A673 (cell line): Measurements from ENCODE around the gene GPC1. TPM values are rescaled to one million over a fixed set of nuclear protein-coding genes. Genes with fewer than 3 reads are reported as not detected.

Experiments used
- BruUV-seq: library from RNA; stranded (reverse); fragments of 400-500 nt; replicated peaks from 2 replicates; lab custom pipeline; 2021; lab: Mats Ljungman, UMichigan
- CTCF ChIA-PET: fragments of 300-600 bp; sonication (Branson Sonifier 250); formaldehyde crosslinking; loops from one replicate; lab custom pipeline; 2022; ENCODE audit warnings: antibody characterized with exemption; lab: Charles Lee
- POLR2A ChIA-PET: fragments of 300-600 bp; sonication (Branson Sonifier 250); formaldehyde crosslinking; loops from one replicate; lab custom pipeline; 2022; ENCODE audit warnings: antibody characterized with exemption; ENCODE audit not compliant: low non-redundant PET; lab: Charles Lee
- DNase-seq: peaks from one replicate; pipeline ENCODE4 v3.0.0-alpha.2; 2015; ENCODE audit warnings: low spot score
- H3K27ac ChIP-seq: fragments of 200-600 bp; sonication (generic); 2 replicates; pipeline ENCODE4 v1.5.1; 2016; ENCODE audit warnings: mixed run types, low read depth, mild to moderate bottlenecking, mixed read lengths, antibody characterized with exemption, low read length; ENCODE audit not compliant: poor library complexity, severe bottlenecking
- H3K27me3 ChIP-seq: fragments of 200-600 bp; sonication (generic); replicated peaks from 2 replicates; pipeline ENCODE4 v1.6.1; 2017; ENCODE audit warnings: mixed run types, low read depth, mild to moderate bottlenecking, mixed read lengths, antibody characterized with exemption, low read length; ENCODE audit not compliant: insufficient read depth, poor library complexity
- H3K36me3 ChIP-seq: fragments of 200-600 bp; sonication (generic); 2 replicates; pipeline ENCODE4 v1.6.1; 2016; ENCODE audit warnings: mixed run types, mild to moderate bottlenecking, mixed read lengths, antibody characterized with exemption, low read length; ENCODE audit not compliant: insufficient read depth, poor library complexity, severe bottlenecking
- H3K4me1 ChIP-seq: fragments of 200-600 bp; sonication (generic); 2 replicates; pipeline ENCODE4 v1.6.1; 2017; ENCODE audit warnings: mixed run types, mild to moderate bottlenecking, mixed read lengths, antibody characterized with exemption, low read length; ENCODE audit not compliant: insufficient read depth, poor library complexity, severe bottlenecking
- H3K4me3 ChIP-seq: fragments of 200-600 bp; sonication (generic); 2 replicates; pipeline ENCODE4 v1.5.1; 2016; ENCODE audit warnings: low read depth, mixed run types, mild to moderate bottlenecking, mixed read lengths, low read length; ENCODE audit not compliant: poor library complexity, severe bottlenecking
- H3K9me3 ChIP-seq: fragments of 200-600 bp; sonication (generic); 2 replicates; pipeline ENCODE4 v1.6.1; 2016; ENCODE audit warnings: mixed run types, low read depth, mild to moderate bottlenecking, mixed read lengths, antibody characterized with exemption, low read length; ENCODE audit not compliant: poor library complexity, severe bottlenecking
- CTCF ChIP-seq: fragments of 300-800, 200-600 bp; sonication (generic); conservative IDR thresholded peaks from 2 replicates; pipeline ENCODE4 v1.5.1; 2017; ENCODE audit warnings: low read depth, mild to moderate bottlenecking, antibody characterized with exemption, low read length, moderate library complexity, mixed read lengths
- EZH2 ChIP-seq: fragments of 200-600 bp; sonication (generic); IDR thresholded peaks from 2 replicates; pipeline ENCODE4 v1.6.1; 2017; ENCODE audit warnings: borderline replicate concordance, low read depth, mild to moderate bottlenecking, mixed read lengths, antibody characterized with exemption, low read length; ENCODE audit not compliant: poor library complexity, severe bottlenecking
- intact Hi-C: fragments of 100-400 bp; cut with micrococcal nuclease; formaldehyde crosslinking; loops from one replicate; pipeline ENCODE4 v1.10.0; 2022; ENCODE audit not compliant: unreplicated experiment
- total RNA-seq: library from RNA; stranded (reverse); gene quantifications from 2 replicates; pipeline ENCODE4 v1.2.3, GENCODE V29; 2021

GPC1 gene
- total RNA-seq, 1 experiment from 2014 or later: 21.2 TPM

- CTCF ChIA-PET: no interaction called here
- no peak for DNase-seq
Measured at GRCh38 chr2:240461471-240462072, 26.1 kb downstream of the GPC1 start.

GRCh38 chr2:240462073-240462706, 26.7 kb downstream of the GPC1 start:
- CTCF ChIA-PET: no interaction called here

More at GRCh38 chr2:240461471-240462072, 26.1 kb downstream of the GPC1 start:
- no peaks in the 10 kb centered on the region for H3K27me3 ChIP-seq
- H3K4me1 ChIP-seq: no peaks in the 10 kb centered on the region
- no peaks in the 10 kb centered on the region for H3K36me3 ChIP-seq
- POLR2A ChIA-PET: no interaction called here
- intact Hi-C loops: no loop called here
- H3K9me3 ChIP-seq: no peaks in the 10 kb centered on the region
- TF ChIP-seq CTCF: no peak
- TF ChIP-seq EZH2: no peak
- no peak overlapping the region for H3K27ac ChIP-seq
- BruUV-seq: no TSS peak
- H3K4me3 ChIP-seq: no peak overlapping the region

GRCh38 chr2:240462707-240463273, 27.3 kb downstream of the GPC1 start:
- DNase-seq: no peak
- ChIA-PET POLR2A (no interaction called here), CTCF (no interaction called here)
- H3K27ac ChIP-seq: no peak overlapping the region
- no TSS peak for BruUV-seq
- H3K9me3 ChIP-seq: no peaks in the 10 kb centered on the region
- H3K4me3 ChIP-seq: no peak overlapping the region
- no peak for TF ChIP-seq EZH2
- H3K27me3 ChIP-seq: no peaks in the 10 kb centered on the region
- H3K36me3 ChIP-seq: no peaks in the 10 kb centered on the region
- intact Hi-C loops: no loop called here
- H3K4me1 ChIP-seq: no peaks in the 10 kb centered on the region

More at GRCh38 chr2:240462073-240462706, 26.7 kb downstream of the GPC1 start:
- Histone ChIP-seq H3K27ac (no peak overlapping the region), H3K27me3 (no peaks in the 10 kb centered on the region), H3K36me3 (no peaks in the 10 kb centered on the region), H3K4me1 (no peaks in the 10 kb centered on the region), H3K9me3 (no peaks in the 10 kb centered on the region), H3K4me3 (no peak overlapping the region)
- no TSS peak for BruUV-seq
- TF ChIP-seq EZH2 (no peak), CTCF (no peak)
- intact Hi-C loops: no loop called here
- POLR2A ChIA-PET: no interaction called here
- DNase-seq: no peak
